HL-60/S4 (cell line): ENCODE measurements around the gene FAM25A.
"Not testable (repeated sequence)": the region's sequence is repeated elsewhere in the genome, so short reads cannot be mapped to it uniquely, and the experiment has no call there.

Experiments used
- in situ Hi-C: fragments of 300-500 bp; cut with MboI; formaldehyde crosslinking; loops from 2 replicates; pipeline ENCODE4 v1.14.3; 2022; ENCODE audit warnings: low sequenced_read_pairs

Gene FAM25A

GRCh38 chr10:87020056-87020455 is at the start of gene FAM25A:
FAM25A (plus strand) TSS chr10:87020294; CDS start chr10:87020325, 31 bp downstream.
- in situ Hi-C loops, result not testable (repeated sequence)

GRCh38 chr10:86970982-86971231 is 49.2 kb upstream of the FAM25A start:
- in situ Hi-C loops, result no loop called here

DNA sequence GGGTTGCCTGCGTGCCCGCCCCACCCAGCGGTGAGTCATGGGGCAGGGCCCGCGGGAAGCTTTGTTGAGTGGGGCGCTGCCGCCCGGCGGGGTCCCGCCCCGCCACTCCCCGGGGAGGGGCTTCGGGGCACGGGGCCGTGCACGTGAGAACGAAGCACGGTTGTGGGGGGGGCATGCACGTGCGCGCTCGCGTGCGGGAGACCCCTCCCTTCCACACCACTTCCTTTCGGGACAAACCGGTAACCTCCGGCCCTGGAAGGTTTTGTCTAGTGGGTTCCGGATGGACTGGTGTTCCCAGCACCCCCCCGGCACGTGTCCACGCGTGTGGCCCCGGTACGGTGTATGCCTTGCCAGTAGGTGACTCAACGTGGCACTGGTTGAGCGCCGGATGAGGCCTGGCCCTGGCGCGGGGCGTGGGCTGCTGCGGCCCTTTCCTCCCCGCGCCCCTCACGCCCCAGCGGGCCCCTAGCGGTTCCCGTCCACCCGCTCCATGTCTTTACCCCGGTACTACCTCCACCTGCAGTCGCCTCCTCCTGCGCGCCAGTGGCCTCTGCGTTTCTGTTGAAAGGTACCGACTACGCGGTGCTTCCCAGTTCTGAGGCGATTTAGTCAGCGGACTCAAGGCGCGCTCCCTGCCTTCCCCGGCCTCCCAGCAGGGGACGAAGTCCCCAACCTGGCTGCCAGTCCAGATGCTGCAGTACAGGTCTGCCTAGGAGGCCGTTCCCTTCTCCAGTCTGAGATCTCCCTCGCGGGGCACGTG is 48.7 kb upstream of the FAM25A start:
- in situ Hi-C loops, result no loop called here

DNA sequence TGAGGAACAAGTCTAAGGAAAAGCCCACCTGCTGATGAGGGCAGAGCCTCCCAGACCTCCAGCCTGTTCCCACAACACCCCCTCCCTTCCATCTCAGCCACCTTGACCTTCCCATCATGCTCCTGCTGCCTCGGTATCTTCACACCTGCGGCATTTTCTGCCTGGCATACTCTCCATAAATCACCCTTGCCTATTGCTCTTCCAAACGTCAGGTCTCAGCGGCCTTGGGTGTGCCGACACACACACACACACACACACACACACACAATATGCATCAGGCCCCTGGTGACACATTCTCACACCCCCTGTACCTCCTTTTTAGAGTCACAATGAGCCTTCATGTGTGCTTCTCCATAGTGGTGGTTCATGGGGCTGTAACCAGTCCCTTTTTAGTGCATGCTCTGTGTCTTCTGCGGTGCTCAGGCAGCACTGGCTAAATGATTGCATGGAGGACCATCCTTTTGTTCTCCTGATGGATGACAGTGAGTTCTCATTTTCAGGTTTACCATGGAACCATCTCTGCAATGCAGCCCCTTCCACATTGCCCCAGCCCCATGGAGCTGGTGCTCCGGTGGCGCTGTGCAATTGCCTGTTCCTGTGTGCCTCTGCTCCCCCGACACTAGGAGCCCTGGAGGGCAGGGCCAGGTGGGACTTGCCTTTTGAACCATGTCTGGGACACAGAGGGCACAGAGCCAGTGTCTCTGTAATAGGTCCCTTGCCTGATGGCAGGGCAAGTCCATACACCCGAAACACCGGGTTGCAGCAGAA is 47.3 kb upstream of the FAM25A start:
- in situ Hi-C loops, result no loop called here

DNA sequence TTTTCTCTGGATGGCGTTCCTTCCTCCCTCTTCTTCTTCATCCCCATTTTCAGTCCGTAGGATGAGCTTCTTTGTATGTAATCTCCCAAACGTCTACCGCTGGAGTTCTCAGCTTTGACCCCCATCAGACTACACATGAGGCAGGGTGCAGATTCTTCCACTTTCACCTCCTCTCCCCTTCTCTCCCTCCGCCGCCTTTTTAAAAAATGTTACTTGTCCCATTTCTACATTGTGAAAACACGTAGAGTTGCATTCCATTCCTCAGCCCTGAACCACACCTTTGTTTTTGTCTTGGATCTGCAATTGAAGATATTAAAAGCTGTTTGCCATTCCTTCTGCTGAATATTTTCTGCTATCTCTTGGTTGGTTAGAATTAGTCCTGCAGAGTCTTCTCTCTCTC is 45.6 kb upstream of the FAM25A start:
- in situ Hi-C loops, result no loop called here

DNA sequence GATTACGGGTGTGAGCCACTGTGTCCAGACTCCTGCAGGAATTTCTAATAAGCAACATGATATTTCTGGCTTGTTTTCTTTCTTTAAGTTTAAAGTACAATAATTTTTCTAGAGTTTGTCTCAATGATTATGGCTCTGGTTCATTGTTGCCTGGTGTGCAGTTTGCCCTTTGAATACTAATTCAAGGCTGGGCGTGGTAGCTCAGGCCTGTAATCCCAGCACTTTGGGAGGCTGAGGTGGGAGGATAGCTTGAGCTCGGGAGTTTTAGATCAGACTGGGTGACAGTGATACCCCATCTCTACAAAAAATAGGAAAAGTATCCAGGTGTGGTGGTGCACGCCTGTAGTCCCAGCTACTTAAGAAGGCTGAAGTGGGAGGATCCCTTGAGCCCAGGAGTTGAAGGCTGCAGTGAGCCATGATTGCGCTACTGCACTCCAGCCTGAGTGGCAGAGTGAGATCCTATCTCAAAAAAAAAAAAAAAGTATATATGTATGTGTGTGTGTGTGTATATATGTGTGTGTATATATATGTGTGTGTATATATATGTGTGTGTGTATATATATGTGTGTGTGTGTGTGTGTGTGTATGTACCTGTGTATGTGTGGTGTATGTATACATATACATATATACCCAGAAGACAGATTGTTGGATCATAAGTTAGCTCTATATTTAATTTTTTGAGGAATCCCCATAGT is 43.6 kb upstream of the FAM25A start:
- in situ Hi-C loops, result no loop called here

GRCh38 chr10:86978457-86978856 is 41.6 kb upstream of the FAM25A start:
- in situ Hi-C loops, result not testable (repeated sequence)

DNA sequence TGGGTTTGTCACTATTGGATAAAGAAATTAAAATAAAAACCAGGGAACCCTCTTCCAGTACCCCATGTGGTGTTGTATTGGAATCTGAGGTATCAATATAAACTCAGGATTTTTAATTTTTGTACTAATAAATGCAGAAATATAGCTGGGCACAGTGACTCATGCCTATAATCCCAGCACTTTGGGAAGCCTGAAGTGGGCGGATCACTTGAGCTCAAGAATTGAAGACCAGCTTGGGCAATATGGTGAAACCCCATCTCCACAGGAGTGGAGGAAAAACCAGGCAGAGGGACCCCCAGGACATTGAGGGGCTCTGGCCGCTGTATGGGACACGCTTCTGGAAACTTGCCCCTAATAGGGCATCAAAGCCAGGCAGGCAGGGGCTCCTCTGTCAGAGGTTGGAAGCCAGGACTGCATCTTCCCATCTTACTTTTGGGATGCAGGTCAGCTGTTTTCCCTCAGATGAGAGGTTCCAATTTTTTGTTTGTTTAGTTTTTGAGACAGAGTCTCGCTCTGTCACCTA is 40.7 kb upstream of the FAM25A start:
- in situ Hi-C loops, result no loop called here

DNA sequence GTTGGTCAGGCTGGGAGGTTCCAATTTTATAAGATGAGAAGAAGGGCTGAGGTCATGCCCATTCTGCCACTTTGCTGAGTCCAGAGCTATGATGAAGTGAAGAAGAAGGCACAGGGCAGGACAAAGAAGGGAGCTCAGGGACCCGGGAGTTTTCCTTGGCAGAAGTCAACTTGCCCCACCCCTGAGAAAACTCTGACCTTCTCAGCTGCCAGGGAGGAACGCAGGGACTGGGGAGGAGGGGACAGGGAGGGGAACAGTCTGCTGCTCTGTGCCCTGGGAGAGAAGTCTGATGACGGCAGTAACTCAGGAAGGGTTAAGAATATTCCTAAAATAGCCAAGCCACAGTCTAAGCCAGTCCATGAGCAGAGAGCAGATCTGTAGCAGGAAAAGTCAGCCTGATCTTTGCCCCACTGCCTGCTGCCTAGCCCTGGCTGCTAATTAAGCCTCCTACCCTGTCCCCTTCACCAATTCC is 40.1 kb upstream of the FAM25A start:
- in situ Hi-C loops, result no loop called here

GRCh38 chr10:86981020-86981419 is 39.1 kb upstream of the FAM25A start:
- in situ Hi-C loops, result not testable (repeated sequence)

GRCh38 chr10:86981716-86982115 is 38.4 kb upstream of the FAM25A start:
- in situ Hi-C loops, result no loop called here

DNA sequence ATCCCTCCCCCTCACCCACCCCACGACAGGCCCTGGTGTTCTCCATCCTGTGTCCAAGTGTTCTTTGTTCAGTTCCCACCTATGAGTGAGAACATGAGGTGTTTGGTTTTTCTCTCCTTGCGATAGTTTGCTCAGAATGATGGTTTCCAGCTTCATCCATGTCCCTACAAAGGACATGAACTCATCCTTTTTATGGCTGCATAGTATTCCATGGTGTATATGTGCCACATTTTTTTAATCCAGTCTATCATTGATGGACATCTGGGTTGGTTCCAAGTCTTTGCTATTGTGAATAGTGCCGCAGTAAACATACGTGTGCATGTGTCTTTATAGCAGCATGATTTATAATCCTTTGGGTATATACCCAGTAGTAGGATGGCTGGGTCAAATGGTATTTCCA is 35.6 kb upstream of the FAM25A start:
- in situ Hi-C loops, result not testable (repeated sequence)

DNA sequence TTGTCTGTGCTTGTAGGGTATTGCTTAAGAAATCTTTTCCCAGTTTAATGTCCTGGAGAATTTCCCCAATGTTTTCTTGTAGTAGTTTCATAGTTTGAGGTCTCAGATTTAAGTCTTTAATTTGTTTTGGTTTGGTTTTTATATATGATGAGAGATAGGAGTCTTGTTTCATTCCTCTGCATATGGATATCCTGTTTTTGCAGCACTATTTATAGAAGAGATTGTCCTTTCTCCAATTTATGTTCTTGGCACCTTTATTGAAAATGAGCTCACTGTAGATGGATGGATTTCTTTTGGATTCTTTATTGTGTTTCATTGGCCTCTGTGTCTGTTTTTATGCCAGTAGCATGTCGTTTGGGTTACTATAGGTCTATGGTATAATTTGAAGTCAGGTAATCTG is 31.6 kb upstream of the FAM25A start:
- in situ Hi-C loops, result no loop called here

- in situ Hi-C loops, result not testable (repeated sequence)
Observed at GRCh38 chr10:86991362-86991761, 28.7 kb upstream of the FAM25A start.

GRCh38 chr10:86992456-86992855 is 27.6 kb upstream of the FAM25A start:
- in situ Hi-C loops, result no loop called here

DNA sequence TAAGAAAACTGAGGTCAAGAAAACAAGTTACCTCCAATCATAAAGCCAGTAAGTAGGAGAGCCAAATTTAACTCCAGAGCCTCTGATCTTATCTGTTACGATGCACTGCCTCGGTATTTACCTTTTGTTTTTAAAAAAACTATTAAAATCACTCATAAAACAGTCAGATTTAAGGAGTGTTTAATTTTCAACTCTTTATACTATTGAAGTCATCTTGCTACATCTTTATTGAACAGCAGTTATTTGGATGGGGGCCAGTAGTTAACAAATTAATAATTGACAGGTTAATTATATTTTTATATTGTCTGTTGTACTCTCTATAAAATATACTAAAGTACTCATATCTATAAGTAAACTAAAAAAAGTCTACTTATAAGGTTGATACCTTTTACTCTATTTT is 27.2 kb upstream of the FAM25A start:
- in situ Hi-C loops, result no loop called here

- in situ Hi-C loops, result not testable (repeated sequence)
Observed at GRCh38 chr10:86999802-87000403, 20.2 kb upstream of the FAM25A start.

DNA sequence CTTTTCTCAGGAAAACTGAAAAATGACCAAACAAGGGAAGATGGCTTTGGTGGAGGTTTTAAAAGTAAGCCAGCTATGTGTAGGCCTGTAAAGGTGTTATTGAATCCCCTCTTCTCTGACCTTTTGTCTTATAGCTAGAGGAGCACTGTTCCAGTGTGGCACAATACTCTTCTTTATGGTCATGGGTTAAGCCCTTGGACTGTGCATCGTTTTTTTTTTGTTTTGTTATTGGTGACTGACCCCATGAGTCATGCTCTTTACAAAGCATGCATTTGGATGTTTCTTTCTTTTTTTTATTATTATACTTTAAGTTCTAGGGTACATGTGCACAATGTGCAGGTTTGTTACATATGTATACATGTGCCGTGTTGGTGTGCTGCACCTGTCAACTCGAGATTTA is 19.6 kb upstream of the FAM25A start:
- in situ Hi-C loops, result no loop called here

- in situ Hi-C loops, result not testable (repeated sequence)
Observed at GRCh38 chr10:87007124-87007523, 13.0 kb upstream of the FAM25A start.

GRCh38 chr10:87007674-87008073 is 12.4 kb upstream of the FAM25A start:
- in situ Hi-C loops, result not testable (repeated sequence)

- in situ Hi-C loops, result not testable (repeated sequence)
Observed at GRCh38 chr10:87008303-87008702, 11.8 kb upstream of the FAM25A start.
